B cell (primary cell): ENCODE results near the gene LENG1.
"Not testable (repeated sequence)": the region's sequence is repeated elsewhere in the genome, so short reads cannot be mapped to it uniquely, and the experiment has no call there.

Experiments
- EZH2 ChIP-seq: IDR thresholded peaks from 2 replicates; pipeline ENCODE4 v1.6.1; 2012; ENCODE audit warnings: borderline replicate concordance, low read depth, mild to moderate bottlenecking, moderate library complexity, low read length; ENCODE audit not compliant: insufficient read depth, poor library complexity, severe bottlenecking
- TF ChIP-seq, protein P1 (sequence below): fragments of 200-600 bp; IDR thresholded peaks from one replicate; pipeline ENCODE4 v1.8.0; 2022; ENCODE audit warnings: antibody characterized with exemption, mild to moderate bottlenecking

DNA sequence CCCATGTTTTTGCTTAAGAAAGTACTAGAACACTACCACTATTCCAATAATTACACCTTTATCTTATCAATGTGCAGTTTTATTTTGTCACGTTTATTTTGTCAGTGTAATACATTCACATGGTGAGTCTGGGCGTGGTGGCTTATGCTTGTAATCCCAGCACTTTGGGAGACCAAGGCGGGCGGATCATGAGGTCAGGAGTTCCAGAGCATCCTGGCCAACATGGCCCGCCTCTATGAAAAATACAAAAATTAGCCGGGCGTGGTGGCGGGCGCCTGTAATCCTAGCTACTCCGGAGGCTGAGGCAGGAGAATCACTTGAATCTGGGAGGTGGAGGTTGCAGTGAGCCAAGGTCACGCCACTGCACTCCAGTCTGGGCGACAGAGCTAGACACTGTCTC, 34.9 kb upstream of the LENG1 start:
- TF ChIP-seq, protein P1, sequence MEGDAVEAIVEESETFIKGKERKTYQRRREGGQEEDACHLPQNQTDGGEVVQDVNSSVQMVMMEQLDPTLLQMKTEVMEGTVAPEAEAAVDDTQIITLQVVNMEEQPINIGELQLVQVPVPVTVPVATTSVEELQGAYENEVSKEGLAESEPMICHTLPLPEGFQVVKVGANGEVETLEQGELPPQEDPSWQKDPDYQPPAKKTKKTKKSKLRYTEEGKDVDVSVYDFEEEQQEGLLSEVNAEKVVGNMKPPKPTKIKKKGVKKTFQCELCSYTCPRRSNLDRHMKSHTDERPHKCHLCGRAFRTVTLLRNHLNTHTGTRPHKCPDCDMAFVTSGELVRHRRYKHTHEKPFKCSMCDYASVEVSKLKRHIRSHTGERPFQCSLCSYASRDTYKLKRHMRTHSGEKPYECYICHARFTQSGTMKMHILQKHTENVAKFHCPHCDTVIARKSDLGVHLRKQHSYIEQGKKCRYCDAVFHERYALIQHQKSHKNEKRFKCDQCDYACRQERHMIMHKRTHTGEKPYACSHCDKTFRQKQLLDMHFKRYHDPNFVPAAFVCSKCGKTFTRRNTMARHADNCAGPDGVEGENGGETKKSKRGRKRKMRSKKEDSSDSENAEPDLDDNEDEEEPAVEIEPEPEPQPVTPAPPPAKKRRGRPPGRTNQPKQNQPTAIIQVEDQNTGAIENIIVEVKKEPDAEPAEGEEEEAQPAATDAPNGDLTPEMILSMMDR, result not testable (repeated sequence)
- TF ChIP-seq EZH2, result not testable (repeated sequence)
